Measurements from ENCODE around the gene RPH3AL.

Gene RPH3AL

DNA sequence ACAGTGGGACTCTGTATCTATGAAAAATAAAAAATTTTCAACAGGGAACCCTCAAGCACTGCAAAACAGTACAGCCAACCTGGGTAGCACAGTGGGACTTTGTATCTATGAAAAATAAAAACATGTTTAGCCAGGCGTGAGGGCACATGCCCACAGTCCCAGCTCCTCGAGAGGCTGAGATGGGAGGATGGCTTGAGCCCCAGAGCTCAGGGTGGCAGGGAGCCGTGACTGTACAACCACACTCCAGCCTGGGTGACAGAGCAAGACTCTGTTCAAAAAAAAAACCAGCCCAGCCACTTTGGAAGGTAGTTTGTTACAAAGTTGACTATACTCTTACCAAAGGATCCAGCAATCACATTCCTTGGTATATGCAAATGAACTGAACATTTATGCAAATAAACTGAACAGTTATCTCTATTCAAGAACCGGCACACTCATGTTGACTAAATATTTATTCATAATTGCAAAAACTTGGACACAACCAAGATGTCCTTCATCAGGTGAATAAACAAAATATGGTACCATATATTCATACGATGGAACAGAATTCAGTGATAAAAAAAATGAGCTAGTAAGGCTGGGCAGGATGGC, 5.2 kb downstream of the RPH3AL start:
- TF ChIP-seq CTCF (IDR thresholded peaks at IDR 0.05; ENCODE audit: control insufficient read depth, extremely low read depth, insufficient read depth): no peak
- H3K4me3 ChIP-seq (ENCODE audit: low read depth, low read length): no peak overlapping the region
- no peak for DNase-seq (ENCODE audit: low read depth)

DNA sequence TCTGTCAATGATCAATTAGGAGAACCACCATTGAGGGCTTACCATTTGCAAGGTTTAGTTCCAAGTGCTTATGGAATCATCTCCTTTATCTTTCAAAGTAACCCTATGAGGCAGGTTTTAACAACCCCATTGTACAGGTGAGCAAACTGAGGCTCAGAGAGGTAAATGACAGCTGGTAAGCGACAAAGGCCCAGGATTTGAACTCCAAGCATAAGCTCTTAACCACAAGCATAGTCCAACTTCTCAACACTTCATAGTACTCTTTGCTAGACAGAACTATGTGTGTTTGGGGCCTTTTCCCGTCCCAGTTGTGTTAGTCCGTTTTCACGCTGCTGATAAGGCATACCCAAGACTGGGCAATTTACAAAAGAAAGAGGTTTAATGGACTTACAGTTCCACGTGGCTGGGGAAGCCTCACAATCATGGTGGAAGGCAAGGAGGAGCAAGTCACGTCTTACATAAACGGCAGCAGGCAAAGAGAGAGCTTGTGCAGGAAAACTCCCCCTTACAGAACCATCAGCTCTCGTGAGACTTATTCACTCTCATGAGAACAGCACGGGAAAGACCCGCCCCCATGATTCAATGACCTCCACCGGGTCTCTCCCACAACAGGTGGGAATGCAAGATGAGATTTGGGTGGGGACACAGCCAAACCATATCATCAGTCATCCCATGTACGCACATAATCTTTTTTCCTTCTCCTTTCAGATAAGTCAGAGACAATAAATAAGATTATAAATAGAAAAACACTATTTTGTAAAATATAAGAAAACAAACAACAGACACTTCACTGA, 6.4 kb downstream of the RPH3AL start:
- no peak for TF ChIP-seq CTCF (IDR thresholded peaks at IDR 0.05; ENCODE audit: control insufficient read depth, extremely low read depth, insufficient read depth)
- no peak for DNase-seq (ENCODE audit: low read depth)
- no peak overlapping the region for H3K4me3 ChIP-seq (ENCODE audit: low read depth, low read length)

- H3K4me3 ChIP-seq (ENCODE audit: low read depth, low read length): no peak overlapping the region
- TF ChIP-seq CTCF (IDR thresholded peaks at IDR 0.05; ENCODE audit: control insufficient read depth, extremely low read depth, insufficient read depth): no peak
- DNase-seq (ENCODE audit: low read depth): no peak
Measured at GRCh38 chr17:345261-345660, 7.3 kb downstream of the RPH3AL start.

GRCh38 chr17:343875-344752, 8.5 kb downstream of the RPH3AL start:
- TF ChIP-seq CTCF (IDR thresholded peaks at IDR 0.05; ENCODE audit: control insufficient read depth, extremely low read depth, insufficient read depth): no peak
- DNase-seq (ENCODE audit: low read depth): no peak
- no peak overlapping the region for H3K4me3 ChIP-seq (ENCODE audit: low read depth, low read length)

DNA sequence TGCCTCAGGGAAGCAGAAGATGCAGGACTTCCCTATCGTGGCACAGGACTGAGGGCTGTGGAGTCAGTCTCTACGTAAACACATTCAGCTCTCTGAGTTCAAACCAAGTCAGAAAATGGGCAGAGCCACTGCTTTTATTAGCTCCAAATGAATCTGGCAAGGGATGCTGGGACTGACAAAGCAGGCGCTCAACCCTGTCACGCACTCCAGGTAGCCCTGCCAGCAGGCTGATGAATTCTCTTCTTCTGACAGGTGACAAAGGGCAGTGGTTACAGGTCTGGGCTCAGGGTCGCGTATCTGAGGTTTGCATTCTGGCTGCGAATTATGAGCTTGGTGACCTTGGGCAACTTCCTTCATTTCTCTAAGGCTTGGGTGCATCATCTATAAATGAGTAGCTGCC, 9.4 kb downstream of the RPH3AL start:
- DNase-seq (ENCODE audit: low read depth): no peak
- no peak for TF ChIP-seq CTCF (IDR thresholded peaks at IDR 0.05; ENCODE audit: control insufficient read depth, extremely low read depth, insufficient read depth)
- H3K4me3 ChIP-seq (ENCODE audit: low read depth, low read length): no peak overlapping the region

DNA sequence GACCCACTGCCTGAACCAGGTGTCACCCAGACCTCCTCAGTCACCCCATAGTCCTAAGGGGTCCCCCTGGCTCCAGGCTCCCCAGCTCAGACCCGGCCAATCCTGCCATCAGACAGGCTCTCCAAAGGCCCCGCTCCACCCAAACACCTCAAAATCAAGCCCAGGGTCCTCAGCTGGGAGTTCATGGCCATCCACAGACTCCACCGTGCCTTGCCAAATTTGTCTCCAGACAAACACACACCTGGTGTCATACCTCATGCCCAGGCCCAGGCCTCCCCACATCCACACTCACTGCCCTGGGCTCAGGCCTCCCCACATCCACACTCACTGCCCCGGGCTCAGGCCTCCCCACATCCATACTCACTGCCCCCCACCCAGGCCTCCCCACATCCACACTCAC, 12.5 kb downstream of the RPH3AL start:
- H3K4me3 ChIP-seq (ENCODE audit: low read depth, low read length): no peak overlapping the region
- no peak for TF ChIP-seq CTCF (IDR thresholded peaks at IDR 0.05; ENCODE audit: control insufficient read depth, extremely low read depth, insufficient read depth)
- no peak for DNase-seq (ENCODE audit: low read depth)
